Measurements from ENCODE around the gene MYZAP.

DNA sequence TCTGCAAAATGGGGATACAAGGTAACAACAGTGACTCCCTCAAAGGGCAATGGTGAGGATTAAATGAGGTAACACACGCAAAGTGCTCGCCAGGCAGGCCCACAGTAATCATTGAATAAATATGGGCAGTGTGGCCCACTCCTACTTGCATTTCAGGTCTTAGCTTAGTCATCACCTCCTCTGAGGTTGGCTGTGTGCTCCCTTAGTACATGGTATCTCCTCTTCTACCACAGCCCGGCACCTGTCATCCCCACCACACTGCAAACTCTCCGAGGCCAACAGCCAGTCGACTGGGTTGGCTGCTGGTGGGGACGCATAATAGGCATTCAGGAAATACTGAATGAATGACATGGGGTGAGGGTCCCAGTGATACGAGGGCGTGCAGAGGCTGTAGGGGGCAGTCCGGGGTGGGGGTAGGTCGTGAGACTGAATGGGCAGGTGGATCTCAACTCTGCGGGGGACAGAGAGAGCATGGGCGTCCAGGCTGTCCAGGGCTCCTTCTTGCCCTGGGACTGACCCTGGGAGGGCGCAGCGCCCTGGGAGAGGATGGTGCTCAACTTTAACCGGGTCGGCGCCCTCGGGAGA lies 375 bp upstream of the MYZAP start:
- no peak for TF ChIP-seq CTCF (IDR thresholded peaks at IDR 0.05)
- no peak for TF ChIP-seq POLR2A (IDR thresholded peaks at IDR 0.05)

All from heart left ventricle (tissue), 13 donors.